ENCODE measurements around the gene NOM1.

DNA sequence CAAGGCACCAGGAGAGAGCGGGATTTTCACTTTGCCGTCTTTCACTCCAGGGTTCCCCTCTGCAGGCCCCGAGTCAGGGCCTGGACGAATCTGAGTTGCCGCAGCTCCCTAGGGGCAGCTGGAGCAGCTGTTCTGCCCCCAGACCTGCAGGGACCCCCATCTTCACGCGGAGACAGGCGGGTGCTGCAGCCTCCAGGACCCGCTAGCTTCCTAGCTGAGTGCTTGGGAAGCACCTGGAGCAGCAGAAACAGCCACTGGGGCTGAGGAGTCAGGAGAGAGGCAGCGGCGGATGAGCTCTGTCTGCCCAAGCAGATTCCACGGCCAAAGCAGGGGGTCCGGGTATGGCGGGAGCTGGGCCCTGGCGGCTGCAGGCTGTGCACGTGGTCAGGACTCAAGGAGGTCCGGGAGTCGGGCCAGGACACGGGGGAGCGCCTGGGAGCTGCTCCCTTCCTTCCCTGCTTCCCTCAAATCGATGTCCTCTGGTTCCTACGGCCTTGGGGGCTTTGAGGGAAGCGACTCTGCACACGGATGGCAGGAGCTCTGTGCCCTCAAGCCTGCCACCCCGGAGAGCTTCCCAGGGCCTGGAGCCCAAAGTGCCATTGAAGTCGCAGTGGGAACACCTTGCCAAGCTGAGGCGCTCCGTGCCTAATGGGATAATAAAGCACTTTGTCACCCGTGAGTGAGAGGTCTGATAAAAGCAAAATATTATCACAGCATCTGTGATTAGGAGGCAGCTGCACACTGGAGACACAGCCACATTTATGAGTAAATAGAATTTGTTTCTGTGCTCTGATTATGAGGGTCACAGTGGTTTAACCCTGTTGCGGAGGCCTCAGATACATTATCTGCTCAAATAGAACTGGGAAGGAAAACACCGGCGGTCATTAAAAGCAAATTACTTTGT lies 43.8 kb downstream of the NOM1 start:
- TF ChIP-seq, protein P1, sequence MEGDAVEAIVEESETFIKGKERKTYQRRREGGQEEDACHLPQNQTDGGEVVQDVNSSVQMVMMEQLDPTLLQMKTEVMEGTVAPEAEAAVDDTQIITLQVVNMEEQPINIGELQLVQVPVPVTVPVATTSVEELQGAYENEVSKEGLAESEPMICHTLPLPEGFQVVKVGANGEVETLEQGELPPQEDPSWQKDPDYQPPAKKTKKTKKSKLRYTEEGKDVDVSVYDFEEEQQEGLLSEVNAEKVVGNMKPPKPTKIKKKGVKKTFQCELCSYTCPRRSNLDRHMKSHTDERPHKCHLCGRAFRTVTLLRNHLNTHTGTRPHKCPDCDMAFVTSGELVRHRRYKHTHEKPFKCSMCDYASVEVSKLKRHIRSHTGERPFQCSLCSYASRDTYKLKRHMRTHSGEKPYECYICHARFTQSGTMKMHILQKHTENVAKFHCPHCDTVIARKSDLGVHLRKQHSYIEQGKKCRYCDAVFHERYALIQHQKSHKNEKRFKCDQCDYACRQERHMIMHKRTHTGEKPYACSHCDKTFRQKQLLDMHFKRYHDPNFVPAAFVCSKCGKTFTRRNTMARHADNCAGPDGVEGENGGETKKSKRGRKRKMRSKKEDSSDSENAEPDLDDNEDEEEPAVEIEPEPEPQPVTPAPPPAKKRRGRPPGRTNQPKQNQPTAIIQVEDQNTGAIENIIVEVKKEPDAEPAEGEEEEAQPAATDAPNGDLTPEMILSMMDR (IDR thresholded peaks at IDR 0.05; ENCODE audit: insufficient read depth, low read length), result no peak
- TF ChIP-seq REST (IDR thresholded peaks at IDR 0.05; ENCODE audit: insufficient replicate concordance, low read depth) (no peak), POLR2AphosphoS5 (IDR thresholded peaks at IDR 0.05; ENCODE audit: low read depth) (no peak), GABPA (IDR thresholded peaks at IDR 0.05; ENCODE audit: low read depth) (no peak), SPI1 (IDR thresholded peaks at IDR 0.05; ENCODE audit: borderline replicate concordance, low read depth) (no peak)
